ENCODE data around the gene C18orf32.

DNA sequence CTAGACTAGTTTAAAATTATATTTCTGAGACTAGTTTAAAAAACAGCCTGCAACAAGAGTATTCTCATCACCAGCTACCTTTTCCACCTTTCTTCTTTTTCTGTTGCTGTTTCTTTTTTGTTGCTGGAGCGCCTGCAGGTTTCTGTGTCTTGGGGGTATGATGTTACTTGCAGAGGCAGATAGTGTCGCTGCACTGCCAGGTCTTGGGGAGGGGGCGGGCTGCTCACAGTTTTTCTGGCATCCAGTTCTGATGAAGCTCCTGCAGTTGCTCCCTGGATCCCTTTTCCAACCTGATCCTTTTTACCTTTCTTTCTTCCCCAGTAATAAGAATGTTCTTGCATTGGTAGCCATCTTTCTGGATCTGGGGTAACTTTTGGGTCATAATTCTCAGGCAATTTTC, 8.0 kb upstream of the C18orf32 start:
- TF ChIP-seq POLR2A (IDR thresholded peaks at IDR 0.05; ENCODE audit: insufficient read depth in 1 of 2, low read depth in 2 of 2, low read length in 2 of 2) (no peak), ZNF549 (CRISPR knock-in tag; IDR thresholded peaks at IDR 0.05) (no peak), MYNN (CRISPR knock-in tag; IDR thresholded peaks at IDR 0.05; ENCODE audit: low read depth) (no peak), XBP1 (CRISPR knock-in tag; IDR thresholded peaks at IDR 0.05) (no peak), SUZ12 (IDR thresholded peaks at IDR 0.05; ENCODE audit: low read depth, low read length) (no peak), ZNF501 (CRISPR knock-in tag; IDR thresholded peaks at IDR 0.05) (no peak), PHB2 (IDR thresholded peaks at IDR 0.05; ENCODE audit: partially characterized antibody) (no peak)
- TF ChIP-seq, protein P1, sequence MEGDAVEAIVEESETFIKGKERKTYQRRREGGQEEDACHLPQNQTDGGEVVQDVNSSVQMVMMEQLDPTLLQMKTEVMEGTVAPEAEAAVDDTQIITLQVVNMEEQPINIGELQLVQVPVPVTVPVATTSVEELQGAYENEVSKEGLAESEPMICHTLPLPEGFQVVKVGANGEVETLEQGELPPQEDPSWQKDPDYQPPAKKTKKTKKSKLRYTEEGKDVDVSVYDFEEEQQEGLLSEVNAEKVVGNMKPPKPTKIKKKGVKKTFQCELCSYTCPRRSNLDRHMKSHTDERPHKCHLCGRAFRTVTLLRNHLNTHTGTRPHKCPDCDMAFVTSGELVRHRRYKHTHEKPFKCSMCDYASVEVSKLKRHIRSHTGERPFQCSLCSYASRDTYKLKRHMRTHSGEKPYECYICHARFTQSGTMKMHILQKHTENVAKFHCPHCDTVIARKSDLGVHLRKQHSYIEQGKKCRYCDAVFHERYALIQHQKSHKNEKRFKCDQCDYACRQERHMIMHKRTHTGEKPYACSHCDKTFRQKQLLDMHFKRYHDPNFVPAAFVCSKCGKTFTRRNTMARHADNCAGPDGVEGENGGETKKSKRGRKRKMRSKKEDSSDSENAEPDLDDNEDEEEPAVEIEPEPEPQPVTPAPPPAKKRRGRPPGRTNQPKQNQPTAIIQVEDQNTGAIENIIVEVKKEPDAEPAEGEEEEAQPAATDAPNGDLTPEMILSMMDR (CRISPR knock-in tag; IDR thresholded peaks at IDR 0.05) = no peak
- TF ChIP-seq, protein P2, sequence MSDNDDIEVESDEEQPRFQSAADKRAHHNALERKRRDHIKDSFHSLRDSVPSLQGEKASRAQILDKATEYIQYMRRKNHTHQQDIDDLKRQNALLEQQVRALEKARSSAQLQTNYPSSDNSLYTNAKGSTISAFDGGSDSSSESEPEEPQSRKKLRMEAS (IDR thresholded peaks at IDR 0.05) = no peak

Measured in HepG2 (cell line).